Spleen (tissue), 11 donors: Measurements from ENCODE around the gene ZC2HC1C. TPM values are rescaled to one million over a fixed set of nuclear protein-coding genes. Genes with fewer than 3 reads are reported as not detected.
A peak's percentile ranks its signal among the peaks of the same experiment; 100 is the strongest.

Source experiments
- DNase-seq: peaks from one replicate; pipeline ENCODE4 v3.0.0-alpha.2; 2020
- H3K27ac ChIP-seq, 8 donors: fragments of 200-600 bp; sonication (generic) in 7 of 8; 1 replicate in 4 of 8; 2 replicates in 4 of 8; pipeline versions ENCODE4 v1.5.0 to v1.8.0; 2016 to 2021; ENCODE audit warnings: inconsistent platforms in 4 of 8, mild to moderate bottlenecking in 4 of 8, moderate library complexity in 1 of 8
- H3K27me3 ChIP-seq, 7 donors: fragments of 200-600 bp; sonication (generic) in 6 of 7; replicated peaks in 1 of 7; 1 replicate in 4 of 7; 2 replicates in 3 of 7; pipeline versions ENCODE4 v1.5.0 to v1.8.0; 2016 to 2021; ENCODE audit warnings: inconsistent platforms in 3 of 7, mild to moderate bottlenecking in 1 of 7
- H3K36me3 ChIP-seq, 6 donors: fragments of 200-600 bp; sonication (generic) in 5 of 6; 1 replicate in 4 of 6; 2 replicates in 2 of 6; pipeline versions ENCODE4 v1.5.0 to v1.8.0; 2016 to 2021; ENCODE audit warnings: inconsistent platforms in 2 of 6
- H3K4me1 ChIP-seq, 6 donors: fragments of 200-600 bp; sonication (generic) in 5 of 6; 1 replicate in 3 of 6; 2 replicates in 3 of 6; pipeline versions ENCODE4 v1.5.0 to v1.8.0; 2016 to 2021; ENCODE audit warnings: inconsistent platforms in 3 of 6
- H3K4me3 ChIP-seq, 8 donors: fragments of 200-600 bp; sonication (generic) in 7 of 8; 1 replicate in 4 of 8; 2 replicates in 4 of 8; pipeline versions ENCODE4 v1.5.0 to v1.8.0; 2016 to 2021; ENCODE audit warnings: inconsistent platforms in 4 of 8, mild to moderate bottlenecking in 4 of 8, moderate library complexity in 2 of 8
- H3K9me3 ChIP-seq, 8 donors: fragments of 200-600 bp; sonication (generic) in 7 of 8; 1 replicate in 4 of 8; 2 replicates in 4 of 8; pipeline versions ENCODE4 v1.5.0 to v1.8.0; 2016 to 2021; ENCODE audit warnings: inconsistent platforms in 4 of 8
- CTCF ChIP-seq, 11 experiments: fragments of 200-600 bp in 7 of 11; fragments of 450-650 bp in 4 of 11; sonication (generic) in 4 of 11; IDR thresholded peaks in 8 of 11; conservative IDR thresholded peaks in 3 of 11; 1 replicate in 7 of 11; 2 replicates in 4 of 11; pipeline versions ENCODE4 v1.4.0 to v1.8.0; 2016 to 2021; ENCODE audit warnings: antibody characterized with exemption in 11 of 11, inconsistent platforms in 4 of 11, mild to moderate bottlenecking in 1 of 11
- POLR2A ChIP-seq, 3 donors: fragments of 450-650 bp; IDR thresholded peaks; one replicate each; pipeline ENCODE4 v1.5.1; 2017; ENCODE audit warnings: antibody characterized with exemption in 3 of 3, mild to moderate bottlenecking in 1 of 3
- POLR2AphosphoS5 ChIP-seq, 3 donors: sonication (generic); formaldehyde crosslinking; IDR thresholded peaks; one replicate each; pipeline ENCODE4 v1.5.1; 2017; ENCODE audit warnings: antibody characterized with exemption in 3 of 3
- whole genome bisulfite sequencing, 5 donors: extraction: QIAGEN DNeasy Blood & Tissue Kit in 3 of 5; methylation state at CpG; one replicate each; pipeline versions ENCODE4 v1.1.5 to v1.1.7; 2013 to 2018; 5-methylcytosine and 5-hydroxymethylcytosine counted together
- intact Hi-C: fragments of 100-400 bp; cut with DNase I; formaldehyde crosslinking; loops from one replicate; pipeline ENCODE4 v1.15.0; 2023; ENCODE audit warnings: low total_unique reads
- polyA plus RNA-seq, 3 donors: library from polyadenylated mRNA; stranded (reverse); fragments of 200-250 nt; gene quantifications; one replicate each; pipeline ENCODE4 v1.2.1, GENCODE V29; 2013
- total RNA-seq, 7 donors: library from RNA; depleted of rRNA in 3 of 7; stranded (reverse); fragments of >200 nt in 3 of 7; fragmentation: NEBNext Ultra II Directional in 4 of 7; extraction: Animal tissue kit (Norgen Biotek cat#: 25700) in 4 of 7; gene quantifications; one replicate each; pipeline versions ENCODE4 v1.1.0 to v1.2.1, GENCODE V29; 2016 to 2021
- donor health status: healthy with polysubstance abuse.
- donor health status: DM: no; HTN: no; CAD: no; lungs with moderate emphysema.
- donor health status: DM: no; HTN: no; CAD: no.
- donor health status: Bipolar disorder and iron deficiency.
- donor health status: healthy.
- donor health status: DM: no; HTN: no; CAD: no.
- donor health status: DM: yes; HTN: yes; CAD: no.

ZC2HC1C gene
- total and polyA plus RNA-seq, 10 donors: 0.89 to 2.8 (median 1.2) TPM

- H3K4me1 ChIP-seq: peaks cover 5 to 58% (median 36%) of the 10 kb centered on the region in 6 donors
- no peaks in the 10 kb centered on the region for H3K36me3 ChIP-seq
- intact Hi-C loops: no loop called here
- H3K27me3 ChIP-seq: no peaks in the 10 kb centered on the region
- H3K4me3 ChIP-seq: no peak overlapping the region
- WGBS, 5 donors: 84 to 99% (median 94%) methylated on average over 2 of the region's 2 CpGs
- TF ChIP-seq POLR2AphosphoS5 (IDR thresholded peaks at IDR 0.05): no peak
- TF ChIP-seq POLR2A (IDR thresholded peaks at IDR 0.05): no peak
- no peak for TF ChIP-seq CTCF (IDR thresholded peaks at IDR 0.05 in 8 of 11, conservative IDR thresholded peaks at IDR 0.05 in 3 of 11)
- DNase-seq: no peak
- no peaks in the 10 kb centered on the region for H3K9me3 ChIP-seq
- H3K27ac ChIP-seq: no peak overlapping the region
Observed at GRCh38 chr14:75048101-75048500, 21.3 kb upstream of the ZC2HC1C start.

GRCh38 chr14:75049136-75049535 is 20.3 kb upstream of the ZC2HC1C start:
- intact Hi-C loops: no loop called here
- no peak for DNase-seq
- WGBS, 5 donors: 82 to 89% (median 87%) methylated on average over 5 of the region's 5 CpGs

GRCh38 chr14:75049731-75050201 is 19.7 kb upstream of the ZC2HC1C start:
- WGBS, 5 donors: 47 to 89% (median 72%) methylated on average over 3 of the region's 3 CpGs
- H3K36me3 ChIP-seq: no peaks in the 10 kb centered on the region
- intact Hi-C loops: no loop called here
- no peak overlapping the region for H3K4me3 ChIP-seq
- H3K27me3 ChIP-seq: no peaks in the 10 kb centered on the region
- TF ChIP-seq POLR2AphosphoS5 (IDR thresholded peaks at IDR 0.05) (no peak), CTCF (IDR thresholded peaks at IDR 0.05 in 8 of 11, conservative IDR thresholded peaks at IDR 0.05 in 3 of 11) (no peak), POLR2A (IDR thresholded peaks at IDR 0.05) (no peak)
- H3K27ac ChIP-seq: peak overlapping the region in 1 of 8 donors; percentile 86
- H3K9me3 ChIP-seq: no peaks in the 10 kb centered on the region
- peaks cover 5 to 56% (median 30%) of the 10 kb centered on the region in 6 donors for H3K4me1 ChIP-seq
- no peak for DNase-seq

More at GRCh38 chr14:75049136-75049535, 20.3 kb upstream of the ZC2HC1C start:
- TF ChIP-seq POLR2AphosphoS5 (IDR thresholded peaks at IDR 0.05) (no peak), CTCF (IDR thresholded peaks at IDR 0.05 in 8 of 11, conservative IDR thresholded peaks at IDR 0.05 in 3 of 11) (no peak), POLR2A (IDR thresholded peaks at IDR 0.05) (no peak)
- Histone ChIP-seq H3K36me3 (no peaks in the 10 kb centered on the region), H3K4me3 (no peak overlapping the region), H3K27me3 (no peaks in the 10 kb centered on the region), H3K27ac (peak overlapping the region in 1 of 8 donors; percentile 86), H3K4me1 (peaks cover 5 to 59% (median 35%) of the 10 kb centered on the region in 6 donors), H3K9me3 (no peaks in the 10 kb centered on the region)

GRCh38 chr14:75050852-75051555 is 18.4 kb upstream of the ZC2HC1C start, which contains the start of gene MLH3:
Gene MLH3 (minus strand): TSS chr14:75051467. CDS start chr14:75049655, 1,812 bp downstream.
- Histone ChIP-seq H3K36me3 (no peaks in the 10 kb centered on the region), H3K27me3 (no peaks in the 10 kb centered on the region), H3K27ac (peak within 1 kb of the TSS; percentile 76 to 92 (median 86)), H3K4me3 (peak within 1 kb of the TSS; percentile 40 to 76 (median 66)), H3K4me1 (peaks cover 5 to 45% (median 26%) of the 10 kb centered on the region in 6 donors), H3K9me3 (no peaks in the 10 kb centered on the region)
- intact Hi-C loops: no loop called here
- DNase-seq: peak; percentile 91
- 0 to 1% (median 0%) methylated on average over 57 to 59 of the region's 59 CpGs for WGBS, 5 donors
- peak in 1 of 11 experiments; percentile 12 for TF ChIP-seq CTCF (IDR thresholded peaks at IDR 0.05 in 8 of 11, conservative IDR thresholded peaks at IDR 0.05 in 3 of 11)
- peak; percentile 89 to 92 (median 91) for TF ChIP-seq POLR2AphosphoS5 (IDR thresholded peaks at IDR 0.05)
- no peak for TF ChIP-seq POLR2A (IDR thresholded peaks at IDR 0.05)
